ENCODE results near the gene PDLIM1.

GRCh38 chr10:95312257-95312656 is 21.5 kb upstream of the PDLIM1 start:
- TF ChIP-seq CTCF (IDR thresholded peaks at IDR 0.05; ENCODE audit: insufficient read depth, low read length, poor library complexity, severe bottlenecking) (no peak), EZH2phosphoT487 (conservative IDR thresholded peaks at IDR 0.05; ENCODE audit: low read length) (no peak)
